NT2/D1 (cell line): Measurements from ENCODE around the gene ADH4.
"Not testable (repeated sequence)": the region's sequence is repeated elsewhere in the genome, so short reads cannot be mapped to it uniquely, and the experiment has no call there.

Experiments
- DNase-seq: peaks from one replicate; pipeline ENCODE4 v3.0.0-alpha.2; 2011; ENCODE audit warnings: low read depth, low spot score
- H3K27me3 ChIP-seq: 2 replicates; pipeline ENCODE4 v1.6.0; 2011; ENCODE audit warnings: mild to moderate bottlenecking; ENCODE audit not compliant: insufficient read length, insufficient read depth
- H3K36me3 ChIP-seq: 2 replicates; pipeline ENCODE4 v1.6.1; 2011; ENCODE audit warnings: mild to moderate bottlenecking, low read length, mixed read lengths; ENCODE audit not compliant: insufficient read depth, insufficient read length
- H3K4me1 ChIP-seq: 2 replicates; pipeline ENCODE4 v1.5.1; 2011; ENCODE audit not compliant: insufficient read depth, insufficient read length
- H3K4me3 ChIP-seq: 2 replicates; pipeline ENCODE4 v1.5.1; 2011; ENCODE audit warnings: low read depth; ENCODE audit not compliant: insufficient read length
- H3K9ac ChIP-seq: 2 replicates; pipeline ENCODE4 v1.6.0; 2011; ENCODE audit warnings: low read depth; ENCODE audit not compliant: insufficient read length
- H3K9me3 ChIP-seq: 2 replicates; pipeline ENCODE4 v1.5.1; 2011; ENCODE audit warnings: mild to moderate bottlenecking, low read length; ENCODE audit not compliant: insufficient read depth
- SUZ12 ChIP-seq: IDR thresholded peaks from 2 replicates; pipeline ENCODE4 v1.6.1; 2011; ENCODE audit not compliant: insufficient read length, insufficient read depth; ENCODE audit errors: extremely low read depth
- YY1 ChIP-seq: IDR thresholded peaks from 2 replicates; pipeline ENCODE4 v1.6.1; 2011; ENCODE audit not compliant: insufficient read length, insufficient read depth
- ZNF274 ChIP-seq: IDR thresholded peaks from 2 replicates; pipeline ENCODE4 v1.6.1; 2011; ENCODE audit warnings: mild to moderate bottlenecking, low read depth, low read length

Gene ADH4

DNA sequence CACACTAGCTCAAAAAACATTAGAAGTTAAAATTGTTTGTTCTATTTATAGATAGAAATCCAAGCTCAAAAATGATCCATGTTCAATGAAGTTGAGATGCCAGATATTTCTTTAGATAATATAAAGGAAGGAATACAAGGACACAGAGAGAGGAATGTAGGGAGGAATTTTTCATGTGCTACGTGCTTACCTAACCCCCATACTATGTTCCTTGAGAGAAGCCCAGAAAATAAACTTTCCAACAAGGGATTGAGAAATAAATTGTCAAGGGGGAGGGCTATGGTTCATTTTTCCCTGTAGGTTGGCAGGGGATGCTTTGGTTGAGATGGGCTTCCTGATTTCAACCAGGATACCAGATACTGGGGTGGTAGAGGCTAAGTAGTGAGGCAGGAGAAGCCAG is 39.9 kb downstream of the ADH4 start:
- Histone ChIP-seq H3K4me1 (no peaks in the 10 kb centered on the region), H3K27me3 (no peaks in the 10 kb centered on the region), H3K36me3 (peaks cover 5% of the 10 kb centered on the region), H3K9ac (no peak overlapping the region), H3K4me3 (no peak overlapping the region), H3K9me3 (peaks cover 4% of the 10 kb centered on the region; the same call in 1 of the 2 replicates)
- no peak for DNase-seq
- TF ChIP-seq ZNF274 (no peak), YY1 (no peak), SUZ12 (no peak)

DNA sequence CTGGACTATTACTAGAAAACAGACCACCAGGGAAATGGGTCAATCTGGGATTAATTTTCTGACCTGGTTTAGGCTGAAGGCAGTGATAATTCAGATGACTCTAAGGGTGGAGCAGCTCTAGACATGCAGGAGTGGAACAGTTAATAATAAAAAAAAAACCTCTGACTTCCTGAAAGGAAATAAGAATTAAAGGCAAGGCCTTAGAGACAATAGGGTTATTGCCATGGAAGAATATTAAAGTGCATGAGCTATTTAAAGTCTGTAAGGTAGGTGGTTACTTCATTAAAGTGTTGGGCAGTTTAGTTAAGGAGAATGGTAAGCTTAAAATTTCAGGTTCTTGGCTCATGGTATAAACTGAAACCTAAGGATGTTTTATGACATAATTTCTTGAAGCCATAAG is 40.9 kb downstream of the ADH4 start:
- TF ChIP-seq SUZ12 (no peak), YY1 (no peak), ZNF274 (no peak)
- no peak for DNase-seq
- Histone ChIP-seq H3K4me3 (no peak overlapping the region), H3K4me1 (no peaks in the 10 kb centered on the region), H3K9ac (no peak overlapping the region), H3K36me3 (peaks cover 5% of the 10 kb centered on the region), H3K9me3 (peaks cover 4% of the 10 kb centered on the region; the same call in 1 of the 2 replicates), H3K27me3 (no peaks in the 10 kb centered on the region)

DNA sequence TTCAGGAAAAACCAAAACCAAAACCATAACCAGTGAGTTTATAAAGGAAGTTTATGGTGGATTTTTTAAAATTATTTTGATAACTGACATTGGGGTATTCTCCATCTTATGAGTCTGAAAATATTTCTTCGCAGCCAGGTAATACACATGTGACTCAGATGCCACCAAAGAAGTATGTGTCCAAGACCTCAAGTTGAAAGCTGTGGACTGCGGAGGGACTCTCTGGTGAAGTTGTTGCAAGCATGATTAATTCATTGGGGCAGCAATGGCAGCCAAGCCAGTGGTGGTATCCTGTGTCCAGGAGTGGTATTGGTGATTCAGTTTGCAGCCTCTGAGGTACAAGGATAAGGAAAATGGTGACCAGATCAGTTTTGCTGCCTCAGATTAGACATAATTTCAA is 41.5 kb downstream of the ADH4 start:
- H3K4me1 ChIP-seq, result no peaks in the 10 kb centered on the region
- no peak for DNase-seq
- peaks cover 4% of the 10 kb centered on the region; the same call in 1 of the 2 replicates for H3K9me3 ChIP-seq
- H3K9ac ChIP-seq, result no peak overlapping the region
- no peaks in the 10 kb centered on the region for H3K27me3 ChIP-seq
- H3K36me3 ChIP-seq, result peaks cover 5% of the 10 kb centered on the region
- H3K4me3 ChIP-seq, result no peak overlapping the region
- TF ChIP-seq ZNF274, result no peak
- no peak for TF ChIP-seq SUZ12

DNA sequence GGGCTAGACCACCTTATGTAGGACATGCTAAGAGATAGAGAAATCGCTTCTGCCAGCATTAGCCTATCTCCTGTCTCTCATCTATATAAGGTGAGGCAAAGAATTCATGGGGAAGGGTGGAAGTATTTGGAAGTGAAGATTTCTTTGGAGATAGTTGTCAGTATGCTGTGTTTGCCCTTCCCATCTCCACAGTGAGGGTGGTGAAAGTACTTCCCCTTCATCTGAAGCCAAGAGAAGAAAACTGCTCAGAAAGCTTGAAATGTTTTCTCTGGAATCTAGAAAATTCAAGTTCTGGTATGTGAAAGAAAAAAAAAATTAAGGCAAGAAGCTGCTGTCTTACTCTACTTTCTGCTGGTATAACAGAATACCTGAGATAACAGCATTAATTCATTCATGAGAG is 43.2 kb downstream of the ADH4 start:
- Histone ChIP-seq H3K9ac (no peak overlapping the region), H3K36me3 (peaks cover 5% of the 10 kb centered on the region), H3K9me3 (peaks cover 4% of the 10 kb centered on the region; the same call in 1 of the 2 replicates), H3K27me3 (no peaks in the 10 kb centered on the region), H3K4me1 (no peaks in the 10 kb centered on the region), H3K4me3 (no peak overlapping the region)
- DNase-seq, result no peak
- TF ChIP-seq YY1 (no peak), ZNF274 (no peak), SUZ12 (no peak)

DNA sequence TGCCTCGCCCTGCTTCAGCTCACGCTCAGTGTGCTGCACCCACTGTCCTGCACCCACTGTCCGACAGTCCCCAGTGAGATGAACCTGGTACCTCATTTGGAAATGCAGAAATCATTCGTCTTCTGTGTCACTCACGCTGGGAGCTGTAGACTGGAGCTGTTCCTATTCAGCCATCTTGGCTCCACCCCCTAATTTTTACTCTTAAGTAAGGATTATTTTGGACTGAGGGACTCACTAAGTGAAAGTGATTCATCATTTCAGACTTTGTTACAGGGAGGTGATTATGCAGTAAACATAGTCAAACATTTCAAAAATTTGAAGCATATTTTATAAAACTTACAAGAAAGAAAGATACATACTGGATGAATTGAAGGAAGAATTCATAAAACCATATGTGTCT is 44.3 kb downstream of the ADH4 start:
- not testable (repeated sequence) for H3K9me3 ChIP-seq, H3K27me3 ChIP-seq, H3K36me3 ChIP-seq, H3K4me3 ChIP-seq, H3K4me1 ChIP-seq, DNase-seq, H3K9ac ChIP-seq

DNA sequence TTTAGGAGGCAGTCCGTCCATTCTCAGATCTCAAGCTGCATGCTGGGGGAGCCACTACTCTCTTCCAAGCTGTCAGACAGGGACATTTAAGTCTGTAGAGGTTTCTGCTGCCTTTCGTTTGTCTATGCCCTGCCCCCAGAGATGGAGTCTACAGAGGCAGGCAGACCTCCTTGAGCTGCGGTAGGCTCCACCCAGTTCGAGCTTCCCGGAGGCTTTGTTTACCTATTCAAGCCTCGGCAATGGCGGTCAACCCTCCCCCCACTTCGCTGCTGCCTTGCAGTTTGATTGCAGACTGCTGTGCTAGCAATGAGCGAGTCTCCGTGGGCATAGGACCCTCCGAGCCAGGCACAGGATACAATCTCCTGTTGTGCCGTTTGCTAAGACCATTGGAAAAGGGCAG is 44.8 kb downstream of the ADH4 start:
- Histone ChIP-seq H3K9ac (no peak overlapping the region), H3K4me1 (no peaks in the 10 kb centered on the region), H3K36me3 (peaks cover 5% of the 10 kb centered on the region), H3K27me3 (no peaks in the 10 kb centered on the region), H3K9me3 (peaks cover 4% of the 10 kb centered on the region; the same call in 1 of the 2 replicates), H3K4me3 (no peak overlapping the region)
- TF ChIP-seq SUZ12, result no peak
- no peak for TF ChIP-seq ZNF274
- no peak for TF ChIP-seq YY1
- no peak for DNase-seq

DNA sequence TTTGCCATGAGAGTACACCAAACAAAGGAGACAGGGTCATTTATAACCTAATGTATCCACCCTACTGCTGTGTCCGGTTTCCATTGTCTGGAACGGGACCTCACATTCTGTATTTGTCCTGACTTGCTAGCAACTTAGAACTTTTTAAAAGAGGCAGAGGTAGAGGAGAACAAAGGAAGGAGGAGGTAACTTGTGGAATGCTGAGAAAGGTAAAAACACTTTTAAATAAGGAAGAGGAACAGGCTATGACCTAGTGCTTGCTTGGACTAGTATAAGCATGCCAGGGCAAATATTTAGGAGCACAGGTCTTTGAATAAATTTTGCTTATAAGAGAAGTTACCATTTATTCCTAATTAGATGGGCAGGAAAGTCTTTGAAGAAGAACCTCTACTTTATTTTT is 52.3 kb downstream of the ADH4 start:
- H3K9ac ChIP-seq, H3K36me3 ChIP-seq, H3K4me3 ChIP-seq, DNase-seq, H3K27me3 ChIP-seq, H3K4me1 ChIP-seq, H3K9me3 ChIP-seq: not testable (repeated sequence)

DNA sequence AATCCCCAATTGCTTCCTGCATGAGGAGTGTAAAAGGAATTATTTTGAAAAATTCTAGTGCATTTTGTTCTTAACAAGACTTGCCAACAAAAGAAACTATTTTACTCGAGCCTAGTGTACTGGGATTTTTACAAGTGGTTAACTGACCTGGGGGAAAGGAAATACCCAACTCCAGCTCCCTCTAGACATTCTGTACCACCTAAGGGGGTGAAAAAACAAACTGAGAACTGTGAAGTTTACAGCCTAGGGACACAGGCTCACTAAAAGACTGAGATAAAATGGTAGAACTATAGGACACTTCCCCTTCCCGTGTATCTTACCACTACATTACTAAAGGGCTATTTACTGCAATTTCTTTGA is 52.9 kb downstream of the ADH4 start:
- Histone ChIP-seq H3K9ac (no peak overlapping the region), H3K36me3 (no peaks in the 10 kb centered on the region), H3K27me3 (no peaks in the 10 kb centered on the region), H3K4me1 (no peaks in the 10 kb centered on the region), H3K9me3 (no peaks in the 10 kb centered on the region), H3K4me3 (no peak overlapping the region)
- TF ChIP-seq SUZ12 (no peak), YY1 (no peak), ZNF274 (no peak)
- DNase-seq, result no peak
